Heart left ventricle (tissue), 13 donors: ENCODE measurements around the gene TM4SF20.

ENCODE experiments used
- POLR2A ChIP-seq, 2 donors: fragments of 450-650 bp; IDR thresholded peaks; one replicate each; pipeline ENCODE4 v1.6.1; 2017; ENCODE audit warnings: antibody characterized with exemption in 2 of 2, mild to moderate bottlenecking in 2 of 2, moderate library complexity in 2 of 2
- TF ChIP-seq, protein P1 (sequence below), 12 donors: fragments of 200-600 bp; sonication (generic) in 4 of 12; IDR thresholded peaks; one replicate each; pipeline versions ENCODE4 v1.5.0 to v1.8.0; 2018 to 2022; ENCODE audit warnings: antibody characterized with exemption in 12 of 12, mild to moderate bottlenecking in 5 of 12
- donor health status: ischemic (EF 13 %, LVEDD 7.1; RV severe dilation, severe dysfunction).
- donor health status: DM: no; HTN: yes; CAD: no.
- donor health status: DM: no; HTN: no; CAD: no.
- donor health status: ischemic (EF 25% LVEDD 6.9; RV normal size, moderate dysfunction).
- donor health status: ischemic (EF 25% LVEDD 5.7; RV mildly dilated, moderate dysfunction).
- donor health status: ischemic (EF 35%, LVEDD 5.7; RV mildly dilated, moderate dysfunction).
- donor health status: nonischemic (EF 11% LVEDD 7.7; RV severe dilation, severe dysfunction).
- donor health status: DM: yes; HTN: yes; CAD: no.
- donor health status: PGD.
- donor health status: ischemic (EF 29% LVEDD 5.4; RV normal size, mild dysfunction).
- donor health status: nonischemic (EF 23%, LVEDD 6.1; RV moderate dilation, normal function).

- TF ChIP-seq, protein P1, sequence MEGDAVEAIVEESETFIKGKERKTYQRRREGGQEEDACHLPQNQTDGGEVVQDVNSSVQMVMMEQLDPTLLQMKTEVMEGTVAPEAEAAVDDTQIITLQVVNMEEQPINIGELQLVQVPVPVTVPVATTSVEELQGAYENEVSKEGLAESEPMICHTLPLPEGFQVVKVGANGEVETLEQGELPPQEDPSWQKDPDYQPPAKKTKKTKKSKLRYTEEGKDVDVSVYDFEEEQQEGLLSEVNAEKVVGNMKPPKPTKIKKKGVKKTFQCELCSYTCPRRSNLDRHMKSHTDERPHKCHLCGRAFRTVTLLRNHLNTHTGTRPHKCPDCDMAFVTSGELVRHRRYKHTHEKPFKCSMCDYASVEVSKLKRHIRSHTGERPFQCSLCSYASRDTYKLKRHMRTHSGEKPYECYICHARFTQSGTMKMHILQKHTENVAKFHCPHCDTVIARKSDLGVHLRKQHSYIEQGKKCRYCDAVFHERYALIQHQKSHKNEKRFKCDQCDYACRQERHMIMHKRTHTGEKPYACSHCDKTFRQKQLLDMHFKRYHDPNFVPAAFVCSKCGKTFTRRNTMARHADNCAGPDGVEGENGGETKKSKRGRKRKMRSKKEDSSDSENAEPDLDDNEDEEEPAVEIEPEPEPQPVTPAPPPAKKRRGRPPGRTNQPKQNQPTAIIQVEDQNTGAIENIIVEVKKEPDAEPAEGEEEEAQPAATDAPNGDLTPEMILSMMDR (IDR thresholded peaks at IDR 0.05) = peak in 1 of 12 donors; percentile 31
- no peak for TF ChIP-seq POLR2A (IDR thresholded peaks at IDR 0.05)
Measured at GRCh38 chr2:227363756-227364155, 15.3 kb downstream of the TM4SF20 start.
